Neutrophil (primary cell): ENCODE data around the gene STAT1.
"Not testable (repeated sequence)": the region's sequence is repeated elsewhere in the genome, so short reads cannot be mapped to it uniquely, and the experiment has no call there.

Experiments
- H3K27ac ChIP-seq: fragments of 200-600 bp; sonication (generic); 2 replicates; pipeline ENCODE4 v1.5.1; 2016; ENCODE audit warnings: mild to moderate bottlenecking, moderate library complexity
- H3K27me3 ChIP-seq: fragments of 200-600 bp; sonication (generic); 2 replicates; pipeline ENCODE4 v1.6.0; 2016; ENCODE audit warnings: mild to moderate bottlenecking
- H3K36me3 ChIP-seq: fragments of 200-600 bp; sonication (generic); 2 replicates; pipeline ENCODE4 v1.5.1; 2017
- H3K4me1 ChIP-seq, 2 experiments: fragments of 200-600 bp in 1 of 2; sonication (generic) in 1 of 2; 1 replicate in 1 of 2; 2 replicates in 1 of 2; pipeline versions ENCODE4 v1.5.1 to v1.6.1; 2013 to 2016; ENCODE audit warnings: low read depth in 1 of 2, low read length in 1 of 2, mild to moderate bottlenecking in 1 of 2, moderate library complexity in 1 of 2; ENCODE audit not compliant: control insufficient read depth in 1 of 2, insufficient read depth in 1 of 2
- H3K4me3 ChIP-seq, 2 experiments: fragments of 200-600 bp in 1 of 2; sonication (generic) in 1 of 2; 1 replicate in 1 of 2; 2 replicates in 1 of 2; pipeline ENCODE4 v1.5.1; 2013 to 2016; ENCODE audit warnings: low read depth in 1 of 2, low read length in 1 of 2, mild to moderate bottlenecking in 1 of 2, moderate library complexity in 1 of 2
- H3K9me3 ChIP-seq: fragments of 200-600 bp; sonication (generic); 2 replicates; pipeline ENCODE4 v1.5.1; 2016
- TF ChIP-seq, protein P1 (sequence below): fragments of 200-600 bp; sonication (generic); IDR thresholded peaks from 2 replicates; pipeline ENCODE4 v1.5.1; 2016; ENCODE audit warnings: antibody characterized with exemption

STAT1 gene

DNA sequence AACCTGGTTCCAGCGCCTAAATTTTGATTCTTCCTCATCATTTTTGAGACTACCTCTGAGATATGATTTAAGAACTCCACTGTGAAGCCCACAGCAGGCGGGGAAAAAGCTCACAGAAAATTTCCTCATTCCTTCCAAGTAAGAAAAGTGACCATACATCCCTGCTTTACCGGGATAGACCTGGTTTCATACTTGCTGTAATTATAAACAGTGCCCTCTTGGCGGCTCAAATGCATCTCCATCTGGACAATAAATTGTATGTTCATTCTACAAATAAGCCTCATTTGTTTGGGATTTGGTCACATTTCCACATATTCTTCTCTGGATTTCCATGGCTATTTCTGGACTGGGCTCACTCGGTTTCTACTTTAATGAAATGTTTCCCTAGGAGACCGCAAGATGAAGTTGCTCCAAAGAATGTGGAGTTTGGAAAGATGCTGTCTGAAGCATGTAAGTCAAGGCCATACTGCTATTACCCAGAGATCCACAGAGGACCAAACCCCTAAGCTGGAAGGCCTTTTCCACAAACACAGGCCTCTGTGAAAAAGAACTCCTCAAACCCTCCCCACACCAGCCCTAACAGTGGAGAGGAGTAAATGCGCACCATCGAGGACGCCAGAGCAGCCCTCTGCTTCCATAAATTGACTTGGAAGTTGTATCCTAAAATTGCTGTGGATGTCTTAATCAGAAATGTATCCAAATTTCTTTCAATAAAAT is 13.9 kb downstream of the STAT1 start:
- Histone ChIP-seq H3K4me3 (no peak overlapping the region), H3K9me3 (no peaks in the 10 kb centered on the region), H3K27ac (no peak overlapping the region), H3K4me1 (peaks cover 0 to 6% of the 10 kb centered on the region in 2 experiments), H3K36me3 (peaks cover 100% of the 10 kb centered on the region), H3K27me3 (no peaks in the 10 kb centered on the region)
- TF ChIP-seq, protein P1, sequence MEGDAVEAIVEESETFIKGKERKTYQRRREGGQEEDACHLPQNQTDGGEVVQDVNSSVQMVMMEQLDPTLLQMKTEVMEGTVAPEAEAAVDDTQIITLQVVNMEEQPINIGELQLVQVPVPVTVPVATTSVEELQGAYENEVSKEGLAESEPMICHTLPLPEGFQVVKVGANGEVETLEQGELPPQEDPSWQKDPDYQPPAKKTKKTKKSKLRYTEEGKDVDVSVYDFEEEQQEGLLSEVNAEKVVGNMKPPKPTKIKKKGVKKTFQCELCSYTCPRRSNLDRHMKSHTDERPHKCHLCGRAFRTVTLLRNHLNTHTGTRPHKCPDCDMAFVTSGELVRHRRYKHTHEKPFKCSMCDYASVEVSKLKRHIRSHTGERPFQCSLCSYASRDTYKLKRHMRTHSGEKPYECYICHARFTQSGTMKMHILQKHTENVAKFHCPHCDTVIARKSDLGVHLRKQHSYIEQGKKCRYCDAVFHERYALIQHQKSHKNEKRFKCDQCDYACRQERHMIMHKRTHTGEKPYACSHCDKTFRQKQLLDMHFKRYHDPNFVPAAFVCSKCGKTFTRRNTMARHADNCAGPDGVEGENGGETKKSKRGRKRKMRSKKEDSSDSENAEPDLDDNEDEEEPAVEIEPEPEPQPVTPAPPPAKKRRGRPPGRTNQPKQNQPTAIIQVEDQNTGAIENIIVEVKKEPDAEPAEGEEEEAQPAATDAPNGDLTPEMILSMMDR = no peak

DNA sequence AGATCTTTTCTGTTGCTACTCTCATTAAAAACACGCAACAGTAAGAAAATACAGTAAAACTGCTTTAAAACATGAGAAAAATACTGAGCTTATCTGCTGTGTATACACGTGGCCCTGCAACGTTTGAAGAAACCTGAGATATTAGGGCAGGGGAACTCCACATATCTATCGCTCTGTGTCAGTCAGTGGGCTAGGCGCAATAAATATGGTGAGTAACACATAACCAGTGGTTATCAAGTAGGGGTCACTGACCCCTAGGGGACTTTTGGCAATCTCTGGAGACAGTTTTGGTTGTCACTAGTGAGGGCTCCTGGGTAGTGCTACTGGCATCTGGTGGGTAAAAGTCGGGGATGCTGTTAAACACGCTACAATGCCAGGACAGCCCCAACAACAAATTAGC is 14.9 kb downstream of the STAT1 start:
- no peak overlapping the region for H3K27ac ChIP-seq

DNA sequence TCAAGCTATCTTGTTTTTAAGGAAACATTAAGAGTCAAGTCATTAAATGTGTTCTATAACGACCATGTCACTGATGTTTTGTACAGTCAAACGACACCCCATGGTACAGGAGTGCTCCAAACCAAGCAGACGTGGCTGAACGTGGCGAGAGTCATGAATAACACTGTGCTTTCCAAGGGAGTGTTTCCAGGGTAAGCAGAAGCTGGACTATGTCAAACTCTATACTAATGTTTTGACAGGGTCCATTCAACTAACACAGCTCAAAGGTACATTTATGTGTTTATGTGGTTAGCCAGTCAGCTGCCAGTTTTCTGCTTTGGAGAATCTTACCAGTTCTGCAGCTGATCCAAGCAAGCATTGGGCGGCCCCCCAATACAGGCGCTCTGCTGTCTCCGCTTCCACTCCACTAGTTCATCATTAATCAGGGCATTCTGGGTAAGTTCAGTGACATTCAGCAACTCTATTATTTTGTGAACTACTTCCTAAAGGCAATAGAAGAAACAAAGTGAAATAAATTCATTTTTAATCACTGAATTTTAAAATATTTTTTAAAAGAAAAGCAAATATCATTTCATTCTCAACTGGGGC is 16.4 kb downstream of the STAT1 start:
- Histone ChIP-seq H3K4me1 (peaks cover 0 to 6% of the 10 kb centered on the region in 2 experiments), H3K27me3 (no peaks in the 10 kb centered on the region), H3K36me3 (peaks cover 100% of the 10 kb centered on the region), H3K27ac (peak overlapping the region; percentile 48), H3K4me3 (no peak overlapping the region), H3K9me3 (no peaks in the 10 kb centered on the region)
- TF ChIP-seq, protein P1 = no peak

More for the DNA sequence above, 14.9 kb downstream of the STAT1 start:
- peaks cover 0 to 6% of the 10 kb centered on the region in 2 experiments for H3K4me1 ChIP-seq
- TF ChIP-seq, protein P1 = no peak
- peaks cover 100% of the 10 kb centered on the region for H3K36me3 ChIP-seq
- no peaks in the 10 kb centered on the region for H3K27me3 ChIP-seq
- no peak overlapping the region for H3K4me3 ChIP-seq
- no peaks in the 10 kb centered on the region for H3K9me3 ChIP-seq

DNA sequence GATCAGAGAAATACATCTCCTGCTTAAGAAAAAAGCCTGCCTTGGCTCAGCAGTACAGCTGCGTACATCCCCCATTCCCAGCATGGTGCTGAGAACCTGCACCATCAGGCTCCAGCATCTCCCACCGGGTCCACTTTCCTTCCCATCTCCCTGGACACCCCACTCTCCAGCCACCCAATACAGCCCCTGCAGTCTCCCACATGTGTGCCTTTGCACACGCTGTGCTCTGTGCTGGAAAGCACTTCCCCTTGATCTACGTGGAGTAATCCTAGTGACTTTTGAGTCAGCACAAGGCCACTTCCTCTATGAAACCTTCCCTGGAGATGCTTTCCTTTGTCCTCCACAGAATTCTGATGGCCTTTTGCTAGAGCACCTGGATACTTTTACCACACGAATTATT is 17.0 kb downstream of the STAT1 start:
- peak overlapping the region; percentile 48 for H3K27ac ChIP-seq
- peaks cover 0 to 6% of the 10 kb centered on the region in 2 experiments for H3K4me1 ChIP-seq
- H3K4me3 ChIP-seq = no peak overlapping the region
- H3K9me3 ChIP-seq = no peaks in the 10 kb centered on the region
- TF ChIP-seq, protein P1 = no peak
- H3K27me3 ChIP-seq = no peaks in the 10 kb centered on the region
- H3K36me3 ChIP-seq = peaks cover 100% of the 10 kb centered on the region

DNA sequence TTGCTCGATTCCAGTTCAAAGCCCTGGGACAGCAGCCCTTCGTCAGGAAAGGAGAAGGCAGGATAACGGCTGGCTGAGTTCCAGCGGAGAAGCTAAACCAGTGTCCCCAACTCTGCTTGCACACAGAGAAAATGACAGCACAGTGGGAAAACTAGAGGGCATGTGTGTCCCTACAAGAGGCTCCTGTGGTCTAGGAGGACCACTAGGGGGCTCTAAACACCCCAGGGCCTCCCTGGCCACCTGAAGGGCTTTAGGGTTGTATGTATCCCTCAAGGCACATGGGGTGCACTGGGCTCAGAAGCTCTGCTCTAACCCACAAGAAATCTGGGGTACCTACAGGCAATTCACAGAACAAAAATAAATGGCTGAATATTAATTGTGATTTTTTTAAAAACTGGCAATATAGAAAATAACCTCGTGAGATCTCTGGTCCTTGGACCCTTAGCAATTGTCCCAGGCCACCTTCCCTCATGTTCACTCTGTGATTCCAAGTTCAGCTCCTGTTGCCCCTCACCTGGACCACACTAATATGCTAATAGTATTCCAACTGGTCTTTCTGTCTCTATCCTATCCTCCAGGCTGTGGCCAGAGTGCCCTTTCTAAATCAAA is 17.5 kb downstream of the STAT1 start:
- TF ChIP-seq, protein P1 = no peak
- Histone ChIP-seq H3K36me3 (peaks cover 100% of the 10 kb centered on the region), H3K9me3 (no peaks in the 10 kb centered on the region), H3K4me3 (no peak overlapping the region), H3K27me3 (no peaks in the 10 kb centered on the region), H3K27ac (peak overlapping the region; percentile 48), H3K4me1 (peaks cover 0 to 6% of the 10 kb centered on the region in 2 experiments)

DNA sequence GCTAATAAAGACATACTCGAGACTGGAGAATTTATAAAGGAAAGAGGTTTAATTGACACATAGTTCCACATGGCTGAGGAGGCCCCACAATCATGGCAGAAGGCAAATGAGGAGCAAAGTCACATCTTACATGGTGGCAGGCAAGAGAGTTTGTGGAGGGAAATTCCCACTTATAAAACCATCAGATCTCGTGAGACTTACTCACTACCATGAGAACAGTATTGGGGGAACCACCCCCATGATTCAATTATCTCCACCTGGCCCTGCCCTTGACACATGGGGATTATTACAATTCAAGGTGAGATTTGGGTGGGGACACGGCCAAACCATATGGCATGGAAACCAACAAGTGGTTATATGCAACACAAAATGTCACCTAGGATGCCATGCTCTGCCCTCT is 18.7 kb downstream of the STAT1 start:
- not testable (repeated sequence) for H3K27ac ChIP-seq, H3K4me3 ChIP-seq, H3K9me3 ChIP-seq, H3K27me3 ChIP-seq, H3K4me1 ChIP-seq
- H3K36me3 ChIP-seq = peaks cover 100% of the 10 kb centered on the region
